ENCODE measurements around the gene HCN4. TPM values are rescaled to one million over a fixed set of nuclear protein-coding genes. Genes with fewer than 3 reads are reported as not detected.
A peak's percentile ranks its signal among the peaks of the same experiment; 100 is the strongest.

Gene HCN4
- total and polyA plus RNA-seq, 2 experiments from 2014 or later = 2.4 to 10.6 TPM

DNA sequence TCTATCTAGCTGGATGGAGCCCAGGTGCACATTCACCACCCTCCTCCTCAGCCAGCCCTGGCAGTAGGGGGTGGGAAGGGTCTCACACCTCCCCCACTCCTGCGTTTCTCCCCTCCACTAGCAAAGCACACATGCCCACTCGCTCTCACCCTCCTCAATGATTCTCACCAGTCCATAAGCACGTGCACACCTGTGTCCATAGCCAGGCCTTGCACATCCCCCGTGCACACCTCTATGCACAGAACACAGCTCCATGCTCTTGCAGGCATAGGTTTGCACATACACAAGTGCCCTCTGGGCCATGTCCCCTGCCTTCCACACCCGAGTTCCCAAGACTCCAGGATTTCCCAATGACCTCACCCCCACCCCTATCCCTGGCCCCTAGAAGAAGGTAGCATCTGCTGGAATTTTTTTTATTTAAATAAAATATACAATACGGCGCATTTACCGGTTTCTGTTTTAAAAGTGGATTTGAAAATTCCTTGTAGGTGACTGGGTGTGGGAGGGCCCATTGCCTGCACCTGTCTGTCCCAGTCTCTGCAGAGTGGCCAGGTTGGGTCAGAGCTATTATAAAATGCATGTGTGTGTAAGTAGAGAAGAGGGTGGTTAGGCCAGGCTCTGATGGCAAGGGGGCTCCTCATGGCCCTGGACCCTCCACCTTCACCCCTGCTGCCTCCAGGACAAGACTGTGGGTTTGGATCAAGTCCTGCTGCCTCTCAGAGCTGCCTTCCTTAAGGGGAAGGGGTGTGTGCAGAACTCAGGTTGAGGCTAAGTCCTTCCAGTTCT lies 49.1 kb downstream of the HCN4 start:
- no peaks in the 10 kb centered on the region for H4K20me1 ChIP-seq (replicated peaks; ENCODE audit: insufficient read depth)
- peaks cover 4% of the 10 kb centered on the region; the same call in 1 of the 2 replicates for H3K4me1 ChIP-seq (ENCODE audit: insufficient read depth)
- ATAC-seq = peak; percentile 8; the same call in 2 of the 3 replicates
- H3K36me3 Mint-ChIP-seq (ENCODE audit: low read depth) = peaks cover 7% of the 10 kb centered on the region
- no peak for DNase-seq (ENCODE audit: low spot score)
- H2AFZ ChIP-seq = no peak overlapping the region
- TF ChIP-seq JUNB (IDR thresholded peaks at IDR 0.05; ENCODE audit: unreplicated experiment) (no peak), EZH2 (IDR thresholded peaks at IDR 0.05; ENCODE audit: low read depth, unreplicated experiment) (no peak), CREB1 (CRISPR knock-in tag; IDR thresholded peaks at IDR 0.05; ENCODE audit: low read depth) (no peak), POLR2AphosphoS5 (IDR thresholded peaks at IDR 0.05; ENCODE audit: low read depth) (no peak), STAT1 (IDR thresholded peaks at IDR 0.05; ENCODE audit: unreplicated experiment) (no peak), NANOG (IDR thresholded peaks at IDR 0.05; ENCODE audit: borderline replicate concordance) (no peak), ZNF114 (CRISPR knock-in tag; IDR thresholded peaks at IDR 0.05) (no peak), ZNF331 (CRISPR knock-in tag; IDR thresholded peaks at IDR 0.05; ENCODE audit: low read depth) (no peak), EZH2phosphoT487 (IDR thresholded peaks at IDR 0.05; ENCODE audit: unreplicated experiment) (no peak)
- TF ChIP-seq, protein P1, sequence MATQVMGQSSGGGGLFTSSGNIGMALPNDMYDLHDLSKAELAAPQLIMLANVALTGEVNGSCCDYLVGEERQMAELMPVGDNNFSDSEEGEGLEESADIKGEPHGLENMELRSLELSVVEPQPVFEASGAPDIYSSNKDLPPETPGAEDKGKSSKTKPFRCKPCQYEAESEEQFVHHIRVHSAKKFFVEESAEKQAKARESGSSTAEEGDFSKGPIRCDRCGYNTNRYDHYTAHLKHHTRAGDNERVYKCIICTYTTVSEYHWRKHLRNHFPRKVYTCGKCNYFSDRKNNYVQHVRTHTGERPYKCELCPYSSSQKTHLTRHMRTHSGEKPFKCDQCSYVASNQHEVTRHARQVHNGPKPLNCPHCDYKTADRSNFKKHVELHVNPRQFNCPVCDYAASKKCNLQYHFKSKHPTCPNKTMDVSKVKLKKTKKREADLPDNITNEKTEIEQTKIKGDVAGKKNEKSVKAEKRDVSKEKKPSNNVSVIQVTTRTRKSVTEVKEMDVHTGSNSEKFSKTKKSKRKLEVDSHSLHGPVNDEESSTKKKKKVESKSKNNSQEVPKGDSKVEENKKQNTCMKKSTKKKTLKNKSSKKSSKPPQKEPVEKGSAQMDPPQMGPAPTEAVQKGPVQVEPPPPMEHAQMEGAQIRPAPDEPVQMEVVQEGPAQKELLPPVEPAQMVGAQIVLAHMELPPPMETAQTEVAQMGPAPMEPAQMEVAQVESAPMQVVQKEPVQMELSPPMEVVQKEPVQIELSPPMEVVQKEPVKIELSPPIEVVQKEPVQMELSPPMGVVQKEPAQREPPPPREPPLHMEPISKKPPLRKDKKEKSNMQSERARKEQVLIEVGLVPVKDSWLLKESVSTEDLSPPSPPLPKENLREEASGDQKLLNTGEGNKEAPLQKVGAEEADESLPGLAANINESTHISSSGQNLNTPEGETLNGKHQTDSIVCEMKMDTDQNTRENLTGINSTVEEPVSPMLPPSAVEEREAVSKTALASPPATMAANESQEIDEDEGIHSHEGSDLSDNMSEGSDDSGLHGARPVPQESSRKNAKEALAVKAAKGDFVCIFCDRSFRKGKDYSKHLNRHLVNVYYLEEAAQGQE (IDR thresholded peaks at IDR 0.05; ENCODE audit: unreplicated experiment) = no peak
- TF ChIP-seq, protein P2, sequence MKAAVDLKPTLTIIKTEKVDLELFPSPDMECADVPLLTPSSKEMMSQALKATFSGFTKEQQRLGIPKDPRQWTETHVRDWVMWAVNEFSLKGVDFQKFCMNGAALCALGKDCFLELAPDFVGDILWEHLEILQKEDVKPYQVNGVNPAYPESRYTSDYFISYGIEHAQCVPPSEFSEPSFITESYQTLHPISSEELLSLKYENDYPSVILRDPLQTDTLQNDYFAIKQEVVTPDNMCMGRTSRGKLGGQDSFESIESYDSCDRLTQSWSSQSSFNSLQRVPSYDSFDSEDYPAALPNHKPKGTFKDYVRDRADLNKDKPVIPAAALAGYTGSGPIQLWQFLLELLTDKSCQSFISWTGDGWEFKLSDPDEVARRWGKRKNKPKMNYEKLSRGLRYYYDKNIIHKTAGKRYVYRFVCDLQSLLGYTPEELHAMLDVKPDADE (IDR thresholded peaks at IDR 0.05) = no peak
- TF ChIP-seq, protein P3, sequence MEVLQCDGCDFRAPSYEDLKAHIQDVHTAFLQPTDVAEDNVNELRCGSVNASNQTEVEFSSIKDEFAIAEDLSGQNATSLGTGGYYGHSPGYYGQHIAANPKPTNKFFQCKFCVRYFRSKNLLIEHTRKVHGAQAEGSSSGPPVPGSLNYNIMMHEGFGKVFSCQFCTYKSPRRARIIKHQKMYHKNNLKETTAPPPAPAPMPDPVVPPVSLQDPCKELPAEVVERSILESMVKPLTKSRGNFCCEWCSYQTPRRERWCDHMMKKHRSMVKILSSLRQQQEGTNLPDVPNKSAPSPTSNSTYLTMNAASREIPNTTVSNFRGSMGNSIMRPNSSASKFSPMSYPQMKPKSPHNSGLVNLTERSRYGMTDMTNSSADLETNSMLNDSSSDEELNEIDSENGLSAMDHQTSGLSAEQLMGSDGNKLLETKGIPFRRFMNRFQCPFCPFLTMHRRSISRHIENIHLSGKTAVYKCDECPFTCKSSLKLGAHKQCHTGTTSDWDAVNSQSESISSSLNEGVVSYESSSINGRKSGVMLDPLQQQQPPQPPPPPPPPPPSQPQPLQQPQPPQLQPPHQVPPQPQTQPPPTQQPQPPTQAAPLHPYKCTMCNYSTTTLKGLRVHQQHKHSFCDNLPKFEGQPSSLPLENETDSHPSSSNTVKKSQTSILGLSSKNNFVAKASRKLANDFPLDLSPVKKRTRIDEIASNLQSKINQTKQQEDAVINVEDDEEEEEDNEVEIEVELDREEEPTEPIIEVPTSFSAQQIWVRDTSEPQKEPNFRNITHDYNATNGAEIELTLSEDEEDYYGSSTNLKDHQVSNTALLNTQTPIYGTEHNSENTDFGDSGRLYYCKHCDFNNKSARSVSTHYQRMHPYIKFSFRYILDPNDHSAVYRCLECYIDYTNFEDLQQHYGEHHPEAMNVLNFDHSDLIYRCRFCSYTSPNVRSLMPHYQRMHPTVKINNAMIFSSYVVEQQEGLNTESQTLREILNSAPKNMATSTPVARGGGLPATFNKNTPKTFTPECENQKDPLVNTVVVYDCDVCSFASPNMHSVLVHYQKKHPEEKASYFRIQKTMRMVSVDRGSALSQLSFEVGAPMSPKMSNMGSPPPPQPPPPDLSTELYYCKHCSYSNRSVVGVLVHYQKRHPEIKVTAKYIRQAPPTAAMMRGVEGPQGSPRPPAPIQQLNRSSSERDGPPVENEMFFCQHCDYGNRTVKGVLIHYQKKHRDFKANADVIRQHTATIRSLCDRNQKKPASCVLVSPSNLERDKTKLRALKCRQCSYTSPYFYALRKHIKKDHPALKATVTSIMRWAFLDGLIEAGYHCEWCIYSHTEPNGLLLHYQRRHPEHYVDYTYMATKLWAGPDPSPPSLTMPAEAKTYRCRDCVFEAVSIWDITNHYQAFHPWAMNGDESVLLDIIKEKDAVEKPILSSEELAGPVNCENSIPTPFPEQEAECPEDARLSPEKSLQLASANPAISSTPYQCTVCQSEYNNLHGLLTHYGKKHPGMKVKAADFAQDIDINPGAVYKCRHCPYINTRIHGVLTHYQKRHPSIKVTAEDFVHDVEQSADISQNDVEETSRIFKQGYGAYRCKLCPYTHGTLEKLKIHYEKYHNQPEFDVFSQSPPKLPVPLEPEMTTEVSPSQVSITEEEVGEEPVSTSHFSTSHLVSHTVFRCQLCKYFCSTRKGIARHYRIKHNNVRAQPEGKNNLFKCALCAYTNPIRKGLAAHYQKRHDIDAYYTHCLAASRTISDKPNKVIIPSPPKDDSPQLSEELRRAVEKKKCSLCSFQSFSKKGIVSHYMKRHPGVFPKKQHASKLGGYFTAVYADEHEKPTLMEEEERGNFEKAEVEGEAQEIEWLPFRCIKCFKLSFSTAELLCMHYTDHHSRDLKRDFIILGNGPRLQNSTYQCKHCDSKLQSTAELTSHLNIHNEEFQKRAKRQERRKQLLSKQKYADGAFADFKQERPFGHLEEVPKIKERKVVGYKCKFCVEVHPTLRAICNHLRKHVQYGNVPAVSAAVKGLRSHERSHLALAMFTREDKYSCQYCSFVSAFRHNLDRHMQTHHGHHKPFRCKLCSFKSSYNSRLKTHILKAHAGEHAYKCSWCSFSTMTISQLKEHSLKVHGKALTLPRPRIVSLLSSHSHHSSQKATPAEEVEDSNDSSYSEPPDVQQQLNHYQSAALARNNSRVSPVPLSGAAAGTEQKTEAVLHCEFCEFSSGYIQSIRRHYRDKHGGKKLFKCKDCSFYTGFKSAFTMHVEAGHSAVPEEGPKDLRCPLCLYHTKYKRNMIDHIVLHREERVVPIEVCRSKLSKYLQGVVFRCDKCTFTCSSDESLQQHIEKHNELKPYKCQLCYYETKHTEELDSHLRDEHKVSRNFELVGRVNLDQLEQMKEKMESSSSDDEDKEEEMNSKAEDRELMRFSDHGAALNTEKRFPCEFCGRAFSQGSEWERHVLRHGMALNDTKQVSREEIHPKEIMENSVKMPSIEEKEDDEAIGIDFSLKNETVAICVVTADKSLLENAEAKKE (CRISPR knock-in tag; IDR thresholded peaks at IDR 0.05) = no peak
- TF ChIP-seq, protein P4, sequence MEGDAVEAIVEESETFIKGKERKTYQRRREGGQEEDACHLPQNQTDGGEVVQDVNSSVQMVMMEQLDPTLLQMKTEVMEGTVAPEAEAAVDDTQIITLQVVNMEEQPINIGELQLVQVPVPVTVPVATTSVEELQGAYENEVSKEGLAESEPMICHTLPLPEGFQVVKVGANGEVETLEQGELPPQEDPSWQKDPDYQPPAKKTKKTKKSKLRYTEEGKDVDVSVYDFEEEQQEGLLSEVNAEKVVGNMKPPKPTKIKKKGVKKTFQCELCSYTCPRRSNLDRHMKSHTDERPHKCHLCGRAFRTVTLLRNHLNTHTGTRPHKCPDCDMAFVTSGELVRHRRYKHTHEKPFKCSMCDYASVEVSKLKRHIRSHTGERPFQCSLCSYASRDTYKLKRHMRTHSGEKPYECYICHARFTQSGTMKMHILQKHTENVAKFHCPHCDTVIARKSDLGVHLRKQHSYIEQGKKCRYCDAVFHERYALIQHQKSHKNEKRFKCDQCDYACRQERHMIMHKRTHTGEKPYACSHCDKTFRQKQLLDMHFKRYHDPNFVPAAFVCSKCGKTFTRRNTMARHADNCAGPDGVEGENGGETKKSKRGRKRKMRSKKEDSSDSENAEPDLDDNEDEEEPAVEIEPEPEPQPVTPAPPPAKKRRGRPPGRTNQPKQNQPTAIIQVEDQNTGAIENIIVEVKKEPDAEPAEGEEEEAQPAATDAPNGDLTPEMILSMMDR (conservative IDR thresholded peaks at IDR 0.05; ENCODE audit: low read depth in 2 of 2) = no peak
- 0 out of 3 replicates have a peak overlapping the region, but pooled peaks have one; percentile 24 for H3K4me3 Mint-ChIP-seq
- H3K9me3 Mint-ChIP-seq = no peaks in the 10 kb centered on the region
- peak overlapping the region; percentile 74; the same call in 1 of the 2 replicates for H3K4me2 ChIP-seq
- no peaks in the 10 kb centered on the region for H3K36me3 ChIP-seq (ENCODE audit: insufficient read depth)
- H3K9me2 ChIP-seq (ENCODE audit: insufficient read depth) = no peaks in the 10 kb centered on the region
- no peaks in the 10 kb centered on the region for H3F3A ChIP-seq (replicated peaks; ENCODE audit: low read depth)
- no peak overlapping the region for H3K4me3 ChIP-seq
- H3K4me1 Mint-ChIP-seq = peaks cover 20% of the 10 kb centered on the region
- peaks cover 18% of the 10 kb centered on the region for H3K27me3 Mint-ChIP-seq (ENCODE audit: insufficient read depth, low read depth, poor library complexity)
- H3K27me3 ChIP-seq (ENCODE audit: insufficient read depth) = no peaks in the 10 kb centered on the region
- no peak overlapping the region for H3K27ac Mint-ChIP-seq
- H3K79me2 ChIP-seq (replicated peaks; ENCODE audit: insufficient read depth) = no peaks in the 10 kb centered on the region
- H3K27ac ChIP-seq (ENCODE audit: low read depth) = no peak overlapping the region

Measured in GM23338 (cell line).